ENCODE data around the gene SMOC1. TPM values are rescaled to one million over a fixed set of nuclear protein-coding genes. Genes with fewer than 3 reads are reported as not detected.

SMOC1 gene
- total and polyA plus RNA-seq, 2 of the 8 experiments (the other 6 are each of a cell fraction or from before 2014, with no cell fraction given): 1.6 to 2.4 TPM

DNA sequence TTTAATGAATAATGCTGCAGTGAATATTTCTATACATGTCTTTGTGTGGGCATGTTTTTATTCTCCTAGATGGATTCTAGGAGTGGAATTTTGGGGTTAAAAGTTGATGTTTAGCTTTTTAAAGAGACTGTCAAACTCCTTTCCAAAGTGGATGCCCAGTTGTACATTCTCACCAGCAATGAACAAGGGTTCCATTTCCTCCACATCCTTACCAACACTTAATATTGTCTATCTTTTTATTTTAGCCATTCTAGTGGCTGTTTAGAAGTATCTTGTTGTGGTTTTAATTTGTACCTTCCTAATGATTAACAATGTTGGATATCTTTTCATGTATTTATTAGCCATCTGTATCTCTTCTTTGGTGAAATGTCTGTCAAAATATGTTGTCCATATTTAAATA is 109.8 kb downstream of the SMOC1 start:
- Histone ChIP-seq H3K4me3 (ENCODE audit: extremely low read depth in 1 of 4, insufficient read depth in 2 of 4, low read depth in 3 of 4, low read length in 4 of 4) (no peak overlapping the region), H3K14ac (ENCODE audit: insufficient read length) (no peak overlapping the region), H3K36me3 (ENCODE audit: control insufficient read depth in 2 of 4, insufficient read depth in 4 of 4, low read length in 3 of 4) (no peaks in the 10 kb centered on the region), H3K9ac (replicated peaks in 1 of 4; ENCODE audit: extremely low read depth in 1 of 4, low read depth in 3 of 4, low read length in 3 of 4) (no peak overlapping the region), H3K23ac (ENCODE audit: insufficient read length) (no peak overlapping the region), H2BK12ac (ENCODE audit: low read depth, low read length) (no peak overlapping the region), H2BK20ac (ENCODE audit: low read length) (no peak overlapping the region), H2AFZ (ENCODE audit: low read length) (no peak overlapping the region), H2BK120ac (replicated peaks; ENCODE audit: low read depth, low read length) (no peak overlapping the region), H3K4ac (replicated peaks; ENCODE audit: insufficient read length, low read depth, low read length) (no peak overlapping the region), H3K4me2 (ENCODE audit: insufficient read depth in 1 of 2, low read depth in 2 of 2, low read length in 2 of 2) (no peak overlapping the region), H3K9me3 (ENCODE audit: insufficient read depth in 2 of 2, low read depth in 1 of 2, low read length in 1 of 2) (0 out of 4 replicates have a peak, but pooled peaks cover 0 to 3% of the 10 kb centered on the region in 2 experiments), H4K91ac (replicated peaks; ENCODE audit: insufficient read length, low read length) (no peak overlapping the region), H3K23me2 (ENCODE audit: low read depth, low read length) (no peaks in the 10 kb centered on the region), H4K8ac (ENCODE audit: extremely low read depth, insufficient read depth, low read length) (no peak overlapping the region), H3K4me1 (replicated peaks in 1 of 4; ENCODE audit: control insufficient read depth in 3 of 4, insufficient read depth in 4 of 4, low read length in 3 of 4) (peaks cover 0 to 13% (median 7%) of the 10 kb centered on the region in 4 experiments; a peak in 5 of 7 replicates), H3K18ac (ENCODE audit: extremely low read depth, low read length) (no peak overlapping the region), H3K79me2 (ENCODE audit: control insufficient read depth in 1 of 2, insufficient read depth in 2 of 2, low read length in 2 of 2) (no peaks in the 10 kb centered on the region), H3K56ac (replicated peaks; ENCODE audit: insufficient read length, low read depth, low read length) (no peak overlapping the region), H4K20me1 (replicated peaks in 1 of 2; ENCODE audit: control insufficient read depth in 1 of 2, insufficient read depth in 2 of 2, low read length in 2 of 2) (no peaks in the 10 kb centered on the region), H2BK5ac (ENCODE audit: low read depth, low read length) (no peak overlapping the region), H3K27me3 (replicated peaks in 1 of 4; ENCODE audit: control insufficient read depth in 3 of 4, extremely low read depth in 1 of 4, insufficient read depth in 3 of 4, low read length in 3 of 4) (no peaks in the 10 kb centered on the region; a peak in 1 of 7 replicates), H3K27ac (ENCODE audit: low read depth, low read length) (no peak overlapping the region), H4K5ac (ENCODE audit: insufficient read length, low read depth, low read length) (no peak overlapping the region), H3K79me1 (ENCODE audit: low read depth, low read length) (no peaks in the 10 kb centered on the region), H2BK15ac (ENCODE audit: low read length) (no peak overlapping the region), H2AK5ac (ENCODE audit: low read depth, low read length) (no peak overlapping the region)
- CTCF ChIA-PET (ENCODE audit: partially characterized antibody): interaction anchor here (1.7 to 8.4 kb wide), 2 partner anchors 24 to 57 kb away, joined by 3 to 37 read pairs; no protein-coding TSS in a partner anchor
- no peak for FAIRE-seq
- POLR2A ChIA-PET (ENCODE audit: partially characterized antibody): no interaction called here
- no peak for DNase-seq (ENCODE audit: low read depth in 1 of 2, low spot score in 2 of 2)
- TF ChIP-seq CEBPB (IDR thresholded peaks at IDR 0.05; ENCODE audit: low read depth, low read length) (no peak), KDM5A (IDR thresholded peaks at IDR 0.05; ENCODE audit: low read length) (no peak), JUND (IDR thresholded peaks at IDR 0.05; ENCODE audit: low read length) (no peak), SUZ12 (IDR thresholded peaks at IDR 0.05; ENCODE audit: low read length) (no peak), SIRT6 (IDR thresholded peaks at IDR 0.05; ENCODE audit: low read length) (no peak), BRCA1 (IDR thresholded peaks at IDR 0.05; ENCODE audit: low read depth, low read length) (no peak), POLR2A (IDR thresholded peaks at IDR 0.05; ENCODE audit: control extremely low read depth in 1 of 2, low read depth in 2 of 2, low read length in 2 of 2) (no peak), JUN (IDR thresholded peaks at IDR 0.05; ENCODE audit: low read depth, low read length) (no peak), MAX (IDR thresholded peaks at IDR 0.05) (no peak), TBP (IDR thresholded peaks at IDR 0.05; ENCODE audit: low read depth, low read length) (no peak), CBX5 (IDR thresholded peaks at IDR 0.05; ENCODE audit: low read depth, low read length) (no peak), RXRA (IDR thresholded peaks at IDR 0.05; ENCODE audit: insufficient read depth, low read depth, low read length) (no peak), GABPA (IDR thresholded peaks at IDR 0.05; ENCODE audit: borderline replicate concordance, insufficient read depth, low read length) (no peak)
- TF ChIP-seq, protein P1, sequence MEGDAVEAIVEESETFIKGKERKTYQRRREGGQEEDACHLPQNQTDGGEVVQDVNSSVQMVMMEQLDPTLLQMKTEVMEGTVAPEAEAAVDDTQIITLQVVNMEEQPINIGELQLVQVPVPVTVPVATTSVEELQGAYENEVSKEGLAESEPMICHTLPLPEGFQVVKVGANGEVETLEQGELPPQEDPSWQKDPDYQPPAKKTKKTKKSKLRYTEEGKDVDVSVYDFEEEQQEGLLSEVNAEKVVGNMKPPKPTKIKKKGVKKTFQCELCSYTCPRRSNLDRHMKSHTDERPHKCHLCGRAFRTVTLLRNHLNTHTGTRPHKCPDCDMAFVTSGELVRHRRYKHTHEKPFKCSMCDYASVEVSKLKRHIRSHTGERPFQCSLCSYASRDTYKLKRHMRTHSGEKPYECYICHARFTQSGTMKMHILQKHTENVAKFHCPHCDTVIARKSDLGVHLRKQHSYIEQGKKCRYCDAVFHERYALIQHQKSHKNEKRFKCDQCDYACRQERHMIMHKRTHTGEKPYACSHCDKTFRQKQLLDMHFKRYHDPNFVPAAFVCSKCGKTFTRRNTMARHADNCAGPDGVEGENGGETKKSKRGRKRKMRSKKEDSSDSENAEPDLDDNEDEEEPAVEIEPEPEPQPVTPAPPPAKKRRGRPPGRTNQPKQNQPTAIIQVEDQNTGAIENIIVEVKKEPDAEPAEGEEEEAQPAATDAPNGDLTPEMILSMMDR (IDR thresholded peaks at IDR 0.05; ENCODE audit: control extremely low read depth in 1 of 3, insufficient read depth in 1 of 3, low read depth in 1 of 3, low read length in 3 of 3): no peak

Measured in H1 (cell line).